WTC11 (cell line): ENCODE data around the gene ZDHHC24. TPM values are rescaled to one million over a fixed set of nuclear protein-coding genes. Genes with fewer than 3 reads are reported as not detected.

Experiments
- ATAC-seq: fragments of 200-7000 bp; cut with Tn5 transposase; 2 replicates; pipeline ENCODE4 v1.10.0; 2021; ENCODE audit warnings: mild to moderate bottlenecking, moderate library complexity
- CTCF ChIA-PET: fragments of 300-600 bp; sonication (Branson Sonifier 250); formaldehyde crosslinking; loops from one replicate; lab custom pipeline; 2021; ENCODE audit warnings: antibody characterized with exemption; lab: Charles Lee
- POLR2A ChIA-PET: fragments of 350-600 bp; sonication (Branson Sonifier 250); formaldehyde crosslinking; loops from one replicate; lab custom pipeline; 2021; ENCODE audit warnings: antibody characterized with exemption; lab: Charles Lee
- DNase-seq: peaks from one replicate; pipeline ENCODE4 v3.0.0; 2021; ENCODE audit warnings: low spot score
- H3K27ac Mint-ChIP-seq: 2 replicates; pipeline ENCODE4 v1.8.0; 2021; ENCODE audit warnings: mixed read lengths
- H3K27me3 Mint-ChIP-seq: 2 replicates; pipeline ENCODE4 v1.8.0; 2021; ENCODE audit warnings: low read depth, mild to moderate bottlenecking, moderate library complexity, mixed read lengths
- H3K36me3 Mint-ChIP-seq: 2 replicates; pipeline ENCODE4 v1.8.0; 2021; ENCODE audit warnings: mixed read lengths
- H3K4me1 Mint-ChIP-seq: 2 replicates; pipeline ENCODE4 v1.8.0; 2022; ENCODE audit warnings: mixed read lengths
- H3K4me3 Mint-ChIP-seq: 2 replicates; pipeline ENCODE4 v1.8.0; 2021; ENCODE audit warnings: mild to moderate bottlenecking, moderate library complexity, mixed read lengths
- H3K9me3 Mint-ChIP-seq: 2 replicates; pipeline ENCODE4 v1.8.0; 2021; ENCODE audit warnings: mixed read lengths
- FOXP1 ChIP-seq: sonication (generic); formaldehyde crosslinking; IDR thresholded peaks from 2 replicates; pipeline ENCODE4 v1.8.0; 2022; ENCODE audit warnings: missing genetic modification reagents, mild to moderate bottlenecking, moderate library complexity, borderline replicate concordance
- GTF2I ChIP-seq: fragments of 250-450 bp; sonication (Bioruptor Pico); conservative IDR thresholded peaks from 2 replicates; pipeline ENCODE4 v1.4.0; 2021; ENCODE audit warnings: mild to moderate bottlenecking
- IRF2 ChIP-seq: sonication (generic); formaldehyde crosslinking; IDR thresholded peaks from 2 replicates; pipeline ENCODE4 v1.8.0; 2022; ENCODE audit warnings: low read depth, missing genetic modification reagents, borderline replicate concordance
- JAZF1 ChIP-seq: fragments of 250-450 bp; sonication (Bioruptor Pico); IDR thresholded peaks from 2 replicates; pipeline ENCODE4 v1.9.0; 2021; ENCODE audit warnings: moderate library complexity, mild to moderate bottlenecking, inconsistent platforms
- KAT7 ChIP-seq: sonication (generic); formaldehyde crosslinking; IDR thresholded peaks from 2 replicates; pipeline ENCODE4 v1.8.1; 2023; ENCODE audit warnings: missing genetic modification reagents, mild to moderate bottlenecking, borderline replicate concordance
- OVOL2 ChIP-seq: fragments of 250-450 bp; sonication (Bioruptor Pico); IDR thresholded peaks from 2 replicates; pipeline ENCODE4 v1.9.0; 2021; ENCODE audit warnings: mild to moderate bottlenecking, borderline replicate concordance
- PRRX2 ChIP-seq: fragments of 250-450 bp; sonication (Bioruptor Pico); IDR thresholded peaks from 2 replicates; pipeline ENCODE4 v1.8.0; 2021; ENCODE audit warnings: mild to moderate bottlenecking
- TCF7 ChIP-seq: sonication (generic); formaldehyde crosslinking; IDR thresholded peaks from 2 replicates; pipeline ENCODE4 v1.8.0; 2022; ENCODE audit warnings: mild to moderate bottlenecking, low read depth, missing genetic modification reagents, moderate library complexity
- TEAD1 ChIP-seq: sonication (generic); formaldehyde crosslinking; IDR thresholded peaks from 2 replicates; pipeline ENCODE4 v1.8.0; 2022; ENCODE audit warnings: mild to moderate bottlenecking, missing genetic modification reagents
- TP53 ChIP-seq: sonication (generic); formaldehyde crosslinking; IDR thresholded peaks from 2 replicates; pipeline ENCODE4 v1.8.1; 2023; ENCODE audit warnings: mild to moderate bottlenecking, missing genetic modification reagents
- ZNF138 ChIP-seq: sonication (generic); formaldehyde crosslinking; conservative IDR thresholded peaks from 2 replicates; pipeline ENCODE4 v1.8.1; 2022; ENCODE audit warnings: mild to moderate bottlenecking, moderate library complexity, missing genetic modification reagents
- ZNF232 ChIP-seq: sonication (generic); formaldehyde crosslinking; IDR thresholded peaks from 2 replicates; pipeline ENCODE4 v1.8.0; 2022; ENCODE audit warnings: mild to moderate bottlenecking, missing genetic modification reagents
- ZNF281 ChIP-seq: sonication (generic); formaldehyde crosslinking; IDR thresholded peaks from 2 replicates; pipeline ENCODE4 v1.8.0; 2023; ENCODE audit warnings: mild to moderate bottlenecking, missing genetic modification reagents
- ZNF317 ChIP-seq: sonication (generic); formaldehyde crosslinking; IDR thresholded peaks from 2 replicates; pipeline ENCODE4 v1.8.1; 2023; ENCODE audit warnings: low read depth, mild to moderate bottlenecking, moderate library complexity, missing genetic modification reagents, borderline replicate concordance
- ZNF396 ChIP-seq: fragments of 250-450 bp; sonication (Bioruptor Pico); IDR thresholded peaks from 2 replicates; pipeline ENCODE4 v1.8.0; 2021; ENCODE audit warnings: mild to moderate bottlenecking, moderate library complexity, borderline replicate concordance
- ZNF423 ChIP-seq: fragments of 250-450 bp; sonication (Bioruptor Pico); IDR thresholded peaks from 2 replicates; pipeline ENCODE4 v2.1.2; 2022; ENCODE audit warnings: mild to moderate bottlenecking, moderate library complexity
- ZNF425 ChIP-seq: fragments of 250-450 bp; sonication (Bioruptor Pico); conservative IDR thresholded peaks from 2 replicates; pipeline ENCODE4 v1.9.0; 2021; ENCODE audit warnings: mild to moderate bottlenecking
- ZNF512 ChIP-seq: sonication (generic); formaldehyde crosslinking; IDR thresholded peaks from 2 replicates; pipeline ENCODE4 v1.8.1; 2022; ENCODE audit warnings: missing genetic modification reagents, borderline replicate concordance
- total RNA-seq: library from RNA; stranded (reverse); gene quantifications from 3 replicates; pipeline ENCODE4 v1.2.3, GENCODE V29; 2021
- TF ChIP-seq, protein P1 (sequence below): sonication (generic); formaldehyde crosslinking; IDR thresholded peaks from 2 replicates; pipeline ENCODE4 v1.8.0; 2022; ENCODE audit warnings: mild to moderate bottlenecking, missing genetic modification reagents
- TF ChIP-seq, protein P2 (sequence below): fragments of 250-450 bp; sonication (Bioruptor Pico); IDR thresholded peaks from 2 replicates; pipeline ENCODE4 v1.9.0; 2021; ENCODE audit warnings: mild to moderate bottlenecking

ZDHHC24 gene
- total RNA-seq, 1 experiment from 2014 or later = 14.8 TPM

DNA sequence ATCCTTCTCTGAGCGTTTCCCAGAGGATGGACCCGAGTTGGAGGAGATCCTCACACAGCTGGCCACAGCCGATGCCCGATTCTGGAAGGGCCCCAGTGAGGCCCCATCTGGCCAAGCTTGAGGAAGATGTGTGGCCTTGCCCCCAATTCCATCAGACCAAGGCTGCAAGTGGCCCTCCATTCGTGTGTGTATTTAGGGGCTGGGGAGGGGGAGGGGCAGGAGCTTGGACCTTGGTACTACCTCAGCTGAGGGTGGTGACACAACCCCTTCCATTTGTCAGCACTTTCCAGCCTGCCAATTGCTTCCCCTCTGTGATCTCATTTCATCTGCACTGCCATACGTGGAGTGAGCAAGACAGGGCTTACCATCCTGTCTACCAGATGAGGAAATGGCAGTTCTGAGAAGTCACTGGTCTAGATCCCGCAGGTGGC, 36.7 kb downstream of the ZDHHC24 start:
- TF ChIP-seq ZNF423 (CRISPR knock-in tag) (no peak), KAT7 (CRISPR knock-in tag) (no peak), TEAD1 (CRISPR knock-in tag) (no peak), GTF2I (no peak), ZNF281 (CRISPR knock-in tag) (no peak), ZNF425 (CRISPR knock-in tag) (no peak), TP53 (CRISPR knock-in tag) (no peak), ZNF317 (no peak), TCF7 (no peak), JAZF1 (CRISPR knock-in tag) (no peak), ZNF138 (CRISPR knock-in tag) (no peak), ZNF232 (CRISPR knock-in tag) (no peak), FOXP1 (CRISPR knock-in tag) (no peak), ZNF396 (CRISPR knock-in tag) (no peak), OVOL2 (no peak), PRRX2 (CRISPR knock-in tag) (no peak), ZNF512 (CRISPR knock-in tag) (no peak), IRF2 (CRISPR knock-in tag) (no peak)
- TF ChIP-seq, protein P1, sequence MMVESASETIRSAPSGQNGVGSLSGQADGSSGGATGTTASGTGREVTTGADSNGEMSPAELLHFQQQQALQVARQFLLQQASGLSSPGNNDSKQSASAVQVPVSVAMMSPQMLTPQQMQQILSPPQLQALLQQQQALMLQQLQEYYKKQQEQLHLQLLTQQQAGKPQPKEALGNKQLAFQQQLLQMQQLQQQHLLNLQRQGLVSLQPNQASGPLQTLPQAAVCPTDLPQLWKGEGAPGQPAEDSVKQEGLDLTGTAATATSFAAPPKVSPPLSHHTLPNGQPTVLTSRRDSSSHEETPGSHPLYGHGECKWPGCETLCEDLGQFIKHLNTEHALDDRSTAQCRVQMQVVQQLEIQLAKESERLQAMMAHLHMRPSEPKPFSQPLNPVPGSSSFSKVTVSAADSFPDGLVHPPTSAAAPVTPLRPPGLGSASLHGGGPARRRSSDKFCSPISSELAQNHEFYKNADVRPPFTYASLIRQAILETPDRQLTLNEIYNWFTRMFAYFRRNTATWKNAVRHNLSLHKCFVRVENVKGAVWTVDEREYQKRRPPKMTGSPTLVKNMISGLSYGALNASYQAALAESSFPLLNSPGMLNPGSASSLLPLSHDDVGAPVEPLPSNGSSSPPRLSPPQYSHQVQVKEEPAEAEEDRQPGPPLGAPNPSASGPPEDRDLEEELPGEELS (CRISPR knock-in tag) = no peak
- TF ChIP-seq, protein P2, sequence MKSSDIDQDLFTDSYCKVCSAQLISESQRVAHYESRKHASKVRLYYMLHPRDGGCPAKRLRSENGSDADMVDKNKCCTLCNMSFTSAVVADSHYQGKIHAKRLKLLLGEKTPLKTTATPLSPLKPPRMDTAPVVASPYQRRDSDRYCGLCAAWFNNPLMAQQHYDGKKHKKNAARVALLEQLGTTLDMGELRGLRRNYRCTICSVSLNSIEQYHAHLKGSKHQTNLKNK = no peak
- Mint-ChIP-seq H3K4me1 (peaks cover 7% of the 10 kb centered on the region), H3K9me3 (no peaks in the 10 kb centered on the region), H3K36me3 (peaks cover 6% of the 10 kb centered on the region; the same call in 1 of the 2 replicates), H3K27ac (no peak overlapping the region), H3K27me3 (no peaks in the 10 kb centered on the region), H3K4me3 (no peak overlapping the region)
- ChIA-PET CTCF (interaction anchor here (0.6 to 3.6 kb wide), 4 partner anchors 10 to 169 kb away, joined by 3 to 17 read pairs (median 8); partner anchors contain the start of gene RBM4B), POLR2A (interaction anchor here (1.8 kb wide), 1 partner anchor 29 kb away, joined by 3 read pairs; the partner anchor contains the start of gene DPP3)
- ATAC-seq (no peak), DNase-seq (no peak)
